HCT116 (cell line): ENCODE data around the gene TRMT1. TPM values are rescaled to one million over a fixed set of nuclear protein-coding genes. Genes with fewer than 3 reads are reported as not detected.

Experiments
- ATAC-seq: fragments of 200-7000 bp; cut with Tn5 transposase; 2 replicates; pipeline ENCODE4 v1.9.1; 2020; ENCODE audit warnings: mild to moderate bottlenecking, moderate library complexity
- BruUV-seq: library from RNA; stranded (reverse); fragments of 400-500 nt; replicated peaks from 2 replicates; lab custom pipeline; 2021; lab: Mats Ljungman, UMichigan
- CTCF ChIA-PET: fragments of 300-600 bp; sonication (Branson Sonifier 250); formaldehyde crosslinking; loops from one replicate; lab custom pipeline; 2021; ENCODE audit warnings: antibody characterized with exemption; lab: Charles Lee
- POLR2A ChIA-PET: fragments of 300-600, 350-600 bp; sonication (Branson Sonifier 250); formaldehyde crosslinking; loops from one replicate; lab custom pipeline; 2021; ENCODE audit warnings: antibody characterized with exemption; lab: Charles Lee
- RAD21 ChIA-PET, 2 experiments: fragments of 300-600 bp; sonication (Branson Sonifier 250); formaldehyde crosslinking; loops; one replicate each; lab custom pipeline; 2023; ENCODE audit warnings: low total read pairs in 2 of 2; ENCODE audit not compliant: uncharacterized antibody in 2 of 2, unreplicated experiment in 2 of 2, low non-redundant PET in 1 of 2; lab: Charles Lee
- DNase-seq: peaks from one replicate; pipeline ENCODE4 v3.0.0-alpha.2; 2010; ENCODE audit warnings: low read depth, low spot score
- H2AFZ ChIP-seq: fragments of 200-600 bp; shearing (Covaris generic), sonication (generic); 2 replicates; pipeline ENCODE4 v1.6.1; 2017; ENCODE audit warnings: low read depth, mixed run types, mixed read lengths, antibody characterized with exemption, low read length; ENCODE audit not compliant: poor library complexity, severe bottlenecking
- H3K27ac ChIP-seq: 2 replicates; pipeline ENCODE4 v1.5.1; 2012; ENCODE audit warnings: low read depth, low read length
- H3K27me3 ChIP-seq: fragments of 200-600 bp; sonication (generic); 2 replicates; pipeline ENCODE4 v1.6.1; 2016; ENCODE audit warnings: mixed run types, low read length, mixed read lengths; ENCODE audit not compliant: insufficient read depth
- H3K36me3 ChIP-seq, 2 experiments: fragments of 200-500 bp in 1 of 2; fragments of 200-600 bp in 1 of 2; sonication (Bioruptor generic) in 1 of 2; sonication (generic) in 1 of 2; 2 replicates each; pipeline versions ENCODE4 v1.5.1 to v1.6.1; 2014 to 2016; ENCODE audit warnings: low read length in 2 of 2, inconsistent platforms in 1 of 2, mixed read lengths in 1 of 2, mixed run types in 1 of 2; ENCODE audit not compliant: insufficient read depth in 2 of 2, control insufficient read depth in 1 of 2
- H3K4me1 ChIP-seq, 2 experiments: fragments of 200-600 bp in 1 of 2; sonication (generic) in 1 of 2; 2 replicates each; pipeline versions ENCODE4 v1.5.1 to v1.6.1; 2012 to 2017; ENCODE audit warnings: low read length in 2 of 2, inconsistent platforms in 1 of 2, mild to moderate bottlenecking in 1 of 2, mixed read lengths in 1 of 2, mixed run types in 1 of 2, moderate library complexity in 1 of 2; ENCODE audit not compliant: insufficient read depth in 2 of 2, control insufficient read depth in 1 of 2
- H3K4me2 ChIP-seq: fragments of 200-600 bp; sonication (generic); 2 replicates; pipeline ENCODE4 v1.6.1; 2017; ENCODE audit warnings: mixed run types, low read length, mixed read lengths
- H3K4me3 ChIP-seq, 2 experiments: fragments of 200-600 bp in 1 of 2; sonication (generic) in 1 of 2; replicated peaks in 1 of 2; 2 replicates each; pipeline ENCODE4 v1.5.1; 2011 to 2016; ENCODE audit warnings: low read length in 2 of 2, control low read depth in 1 of 2, low read depth in 1 of 2, mild to moderate bottlenecking in 1 of 2, mixed read lengths in 1 of 2, mixed run types in 1 of 2
- H3K79me2 ChIP-seq: fragments of 200-600 bp; sonication (generic); 2 replicates; pipeline ENCODE4 v1.6.1; 2017; ENCODE audit warnings: mild to moderate bottlenecking, mixed run types, low read length, moderate library complexity, mixed read lengths; ENCODE audit not compliant: insufficient read depth
- H3K9ac ChIP-seq: fragments of 200-600 bp; sonication (generic); 2 replicates; pipeline ENCODE4 v1.6.1; 2016; ENCODE audit warnings: low read length, mixed read lengths
- H3K9me2 ChIP-seq: fragments of 200-600 bp; sonication (generic), shearing (Covaris generic); 2 replicates; pipeline ENCODE4 v1.6.1; 2017; ENCODE audit warnings: mixed run types, mild to moderate bottlenecking, moderate library complexity; ENCODE audit not compliant: insufficient read depth
- H3K9me3 ChIP-seq, 2 experiments: fragments of 200-500 bp in 1 of 2; fragments of 200-600 bp in 1 of 2; sonication (Bioruptor generic) in 1 of 2; sonication (generic) in 1 of 2; 2 replicates each; pipeline ENCODE4 v1.6.1; 2014 to 2017; ENCODE audit warnings: low read length in 2 of 2, mixed read lengths in 2 of 2, inconsistent platforms in 1 of 2, low read depth in 1 of 2, mild to moderate bottlenecking in 1 of 2, mixed run types in 1 of 2, moderate library complexity in 1 of 2; ENCODE audit not compliant: control insufficient read depth in 1 of 2, insufficient read depth in 1 of 2
- H4K20me1 ChIP-seq: fragments of 200-600 bp; sonication (generic), shearing (Covaris generic); 2 replicates; pipeline ENCODE4 v1.6.1; 2017; ENCODE audit warnings: mixed run types, mild to moderate bottlenecking, moderate library complexity; ENCODE audit not compliant: insufficient read depth
- POLR2AphosphoS5 ChIP-seq: IDR thresholded peaks from 2 replicates; pipeline ENCODE4 v1.6.1; 2011; ENCODE audit warnings: mild to moderate bottlenecking, low read depth, low read length, moderate library complexity
- RAD21 ChIP-seq: IDR thresholded peaks from 2 replicates; pipeline ENCODE4 v1.6.1; 2012; ENCODE audit warnings: low read depth, mild to moderate bottlenecking
- intact Hi-C: fragments of 100-400 bp; cut with micrococcal nuclease; formaldehyde crosslinking; loops from 2 replicates; pipeline ENCODE4 v1.10.0; 2022
- total RNA-seq: library from RNA; stranded (reverse); gene quantifications from one replicate; pipeline ENCODE4 v1.2.1, GENCODE V29; 2021; ENCODE audit not compliant: unreplicated experiment

The TRMT1 gene
- total RNA-seq, 1 experiment from 2014 or later: 84.4 TPM

DNA sequence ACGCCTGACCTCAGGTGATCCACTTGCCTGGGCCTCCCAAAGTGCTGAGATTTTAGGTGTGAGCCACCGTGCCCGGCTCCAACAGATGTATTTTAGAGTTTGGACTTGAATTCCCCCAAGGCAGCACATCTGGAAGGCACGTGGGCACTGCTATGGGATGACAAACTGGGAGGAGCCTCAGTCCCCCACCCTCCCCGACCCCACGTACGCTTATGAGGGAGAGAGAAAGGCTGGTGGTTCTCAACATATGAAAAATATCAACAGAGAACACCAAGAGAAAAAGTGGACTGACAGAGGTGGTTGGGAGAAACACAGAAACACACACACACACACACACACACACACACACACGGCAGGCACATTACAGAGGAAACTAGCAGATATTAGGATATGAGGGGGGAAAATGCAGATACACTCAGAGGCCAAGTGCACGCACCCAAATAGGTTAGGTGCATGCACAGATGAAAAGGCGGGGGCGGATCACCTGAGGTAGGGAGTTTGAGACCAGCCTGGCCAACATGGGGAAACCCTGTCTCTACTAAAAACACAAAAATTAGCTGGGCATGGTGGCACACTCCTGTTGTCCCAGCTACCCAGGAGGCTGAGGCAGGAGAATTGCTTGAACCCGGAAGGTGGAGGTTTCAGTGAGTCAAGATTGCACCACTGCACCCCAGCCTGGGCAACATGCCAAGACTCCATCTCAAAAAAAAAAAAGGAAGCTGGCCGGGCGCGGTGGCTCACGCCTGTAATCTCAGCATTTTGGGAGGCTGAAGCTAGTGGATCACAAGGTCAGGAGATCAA lies 30.4 kb upstream of the TRMT1 start:
- Histone ChIP-seq H3K9ac (peak overlapping the region; percentile 41), H3K79me2 (peaks cover 51% of the 10 kb centered on the region), H3K4me2 (peak overlapping the region; percentile 99), H3K9me2 (no peaks in the 10 kb centered on the region), H3K4me3 (peak overlapping the region; percentile 17 to 18; a peak in 3 of 4 replicates), H2AFZ (no peak overlapping the region), H3K27ac (peak overlapping the region; percentile 61), H3K9me3 (no peaks in the 10 kb centered on the region), H3K27me3 (no peaks in the 10 kb centered on the region), H3K36me3 (peaks cover 0 to 14% of the 10 kb centered on the region in 2 experiments; a peak in 2 of 4 replicates), H3K4me1 (peaks cover 59 to 77% of the 10 kb centered on the region in 2 experiments), H4K20me1 (no peaks in the 10 kb centered on the region)
- BruUV-seq: no TSS peak
- ATAC-seq: no peak
- intact Hi-C loops: no loop called here
- ChIA-PET RAD21 (interaction anchor here in 1 of 2 experiments (0.7 kb wide), 1 partner anchor 1857 kb away, joined by 3 read pairs; no protein-coding TSS in a partner anchor), CTCF (interaction anchor here (0.7 to 1.2 kb wide), 5 partner anchors 11 to 182 kb away, joined by 3 to 5 read pairs (median 3); no protein-coding TSS in a partner anchor), POLR2A (interaction anchor here (1.0 to 1.3 kb wide), 2 partner anchors 8 to 9 kb away, joined by 3 to 4 read pairs; no protein-coding TSS in a partner anchor)
- TF ChIP-seq POLR2AphosphoS5 (peak; percentile 32; the same call in 1 of the 2 replicates), RAD21 (no peak)
- DNase-seq: no peak

DNA sequence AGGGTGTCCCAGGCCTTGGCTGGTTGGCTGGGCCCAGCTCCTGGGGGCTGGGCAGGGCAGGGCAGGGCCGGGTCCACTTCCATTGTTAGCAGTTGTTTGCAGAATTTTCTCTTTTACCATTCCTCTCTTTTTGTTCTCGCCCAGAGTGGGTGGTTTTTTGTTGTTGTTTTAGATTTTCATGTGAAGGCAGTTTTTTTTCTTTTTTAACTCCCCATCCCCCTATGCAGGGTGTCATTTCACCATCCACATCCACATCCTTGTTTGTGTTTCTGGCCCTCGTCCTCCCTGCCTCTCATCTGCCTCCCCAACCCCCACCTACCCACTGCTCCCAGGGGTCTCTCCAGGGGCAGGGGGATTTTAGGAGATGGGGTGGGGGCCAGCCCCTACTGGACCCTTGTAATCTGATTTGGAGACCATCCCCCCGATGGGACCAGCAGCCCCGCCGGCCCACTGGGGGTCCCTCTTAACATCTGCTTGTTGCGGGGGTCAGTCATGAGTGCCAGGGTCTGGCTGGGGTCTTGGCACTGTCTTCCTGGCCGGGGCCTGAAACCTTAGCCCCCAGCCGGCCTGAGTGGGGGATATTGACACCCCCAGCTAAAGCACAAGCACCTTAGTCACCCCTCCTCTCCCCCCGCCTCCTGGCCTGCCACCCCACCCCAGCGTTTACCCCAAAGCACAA lies 23.2 kb upstream of the TRMT1 start:
- no peaks in the 10 kb centered on the region for H3K9me2 ChIP-seq
- H3K4me1 ChIP-seq: peaks cover 34 to 51% of the 10 kb centered on the region in 2 experiments
- ATAC-seq: no peak
- H4K20me1 ChIP-seq: no peaks in the 10 kb centered on the region
- CTCF ChIA-PET: no interaction called here
- no peak for TF ChIP-seq POLR2AphosphoS5
- TF ChIP-seq, all 23 proteins: peak for 0
- no peak overlapping the region for H3K9ac ChIP-seq
- DNase-seq: no peak
- intact Hi-C loops: no loop called here
- H3K4me3 ChIP-seq: no peak overlapping the region
- H2AFZ ChIP-seq: no peak overlapping the region
- no peak overlapping the region for H3K4me2 ChIP-seq
- H3K79me2 ChIP-seq: peaks cover 10% of the 10 kb centered on the region
- no peaks in the 10 kb centered on the region for H3K27me3 ChIP-seq
- ChIA-PET POLR2A (no interaction called here), RAD21 (no interaction called here)
- H3K36me3 ChIP-seq: peaks cover 12 to 39% of the 10 kb centered on the region in 2 experiments; a peak in 3 of 4 replicates
- no peaks in the 10 kb centered on the region for H3K9me3 ChIP-seq
- H3K27ac ChIP-seq: no peak overlapping the region; the same call in 1 of the 2 replicates
- TSS peak; percentile 47 for BruUV-seq
